GM19240 (cell line): ENCODE measurements around the gene DTNBP1.

ENCODE experiments used
- DNase-seq: peaks from one replicate; pipeline ENCODE4 v3.0.0; 2011; ENCODE audit warnings: low spot score; ENCODE audit not compliant: insufficient read length

Gene DTNBP1, protein sequence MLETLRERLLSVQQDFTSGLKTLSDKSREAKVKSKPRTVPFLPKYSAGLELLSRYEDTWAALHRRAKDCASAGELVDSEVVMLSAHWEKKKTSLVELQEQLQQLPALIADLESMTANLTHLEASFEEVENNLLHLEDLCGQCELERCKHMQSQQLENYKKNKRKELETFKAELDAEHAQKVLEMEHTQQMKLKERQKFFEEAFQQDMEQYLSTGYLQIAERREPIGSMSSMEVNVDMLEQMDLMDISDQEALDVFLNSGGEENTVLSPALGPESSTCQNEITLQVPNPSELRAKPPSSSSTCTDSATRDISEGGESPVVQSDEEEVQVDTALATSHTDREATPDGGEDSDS

DNA sequence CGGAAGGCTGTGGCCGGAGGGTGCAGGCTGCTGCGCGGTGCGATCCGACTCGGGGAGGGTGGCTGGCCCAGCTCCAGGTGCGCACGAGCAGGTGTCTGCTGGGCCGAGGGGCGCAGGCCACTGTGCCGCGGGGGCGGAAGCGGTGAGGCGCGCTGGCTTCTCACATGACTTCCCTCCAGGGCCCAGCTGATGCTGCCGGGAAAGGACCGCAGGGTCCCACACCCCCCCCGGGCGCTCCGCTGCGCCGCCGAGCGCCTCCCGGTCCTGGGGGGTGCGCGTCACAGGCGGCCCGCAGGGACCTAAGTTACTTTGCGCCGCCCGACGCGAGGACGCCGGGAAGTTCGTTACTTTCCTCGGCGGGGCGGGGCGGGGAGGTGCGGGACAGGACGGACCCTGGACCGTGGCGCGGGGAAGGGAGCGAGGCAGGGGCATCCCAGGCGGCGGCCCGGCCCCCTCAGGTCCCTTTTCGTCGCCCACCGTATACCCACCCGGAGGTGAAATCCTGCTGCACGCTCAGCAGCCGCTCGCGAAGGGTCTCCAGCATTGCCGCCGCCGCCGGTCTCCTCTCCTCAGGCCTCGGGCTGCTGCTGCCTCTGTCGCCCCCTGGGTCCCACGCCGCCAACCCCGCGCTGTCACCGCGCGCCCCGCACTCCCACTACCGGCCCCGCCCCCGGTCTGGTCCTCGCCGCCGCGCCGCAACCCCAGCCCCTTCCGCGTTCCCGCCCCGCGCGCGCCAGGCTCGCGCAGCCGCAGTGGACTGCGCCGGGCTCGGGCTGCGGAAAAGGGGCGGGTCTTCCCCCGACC lies at the start of gene DTNBP1:
Gene DTNBP1 (minus strand): TSS at position 703 of the 804 bp plus-strand sequence. CDS start 159 bp downstream, at position 544.
- peak; percentile 80 for DNase-seq

DNA sequence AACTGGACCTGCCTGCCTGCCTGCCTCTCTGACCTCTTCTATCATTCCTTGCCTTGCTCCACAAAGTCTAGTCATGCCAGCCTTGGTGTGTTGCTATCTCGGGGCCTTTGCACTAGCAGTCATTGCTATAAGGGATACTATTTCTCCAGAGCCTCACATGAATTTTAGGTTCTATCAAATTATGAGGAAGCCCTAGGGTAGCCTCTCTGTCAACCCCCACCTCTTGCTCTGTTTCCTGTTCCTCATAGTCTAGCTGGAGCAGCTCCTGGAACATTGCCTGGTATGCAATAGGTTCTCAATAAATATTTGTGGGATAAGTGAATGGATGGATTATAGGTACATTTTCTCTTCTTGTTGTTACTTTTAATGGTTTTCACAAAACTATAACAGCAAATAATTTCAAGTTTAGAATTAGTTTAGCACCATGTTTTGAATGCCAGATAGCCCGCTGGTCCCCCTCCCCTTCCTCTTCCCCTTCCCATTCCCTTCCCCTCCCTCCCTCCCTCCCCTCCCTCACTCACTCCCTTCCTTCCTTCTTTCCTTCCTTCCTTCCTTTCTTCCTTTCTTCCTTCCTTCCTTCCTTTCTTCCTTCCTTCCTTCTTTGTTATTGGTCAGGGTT lies 46.9 kb upstream of the DTNBP1 start:
- no peak for DNase-seq

DNA sequence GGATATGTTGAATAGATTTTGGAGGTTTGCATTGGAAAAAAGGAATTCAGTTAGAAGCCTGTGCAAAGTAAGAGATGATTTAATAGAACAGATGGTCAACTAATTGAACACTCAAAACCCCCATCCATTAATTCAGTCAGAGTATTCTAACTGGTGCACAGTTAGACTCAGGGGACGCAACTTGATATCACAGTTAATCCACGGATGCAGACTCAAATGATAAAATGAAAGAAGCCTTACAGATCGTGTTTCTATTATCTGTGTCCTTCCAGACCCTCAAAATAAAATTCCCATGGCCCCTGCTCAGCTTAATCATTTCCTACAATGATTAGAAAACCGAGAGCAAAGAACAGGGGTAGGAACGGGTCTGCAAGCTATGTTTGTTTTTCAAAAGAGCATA lies 45.4 kb upstream of the DTNBP1 start:
- DNase-seq, result no peak

DNA sequence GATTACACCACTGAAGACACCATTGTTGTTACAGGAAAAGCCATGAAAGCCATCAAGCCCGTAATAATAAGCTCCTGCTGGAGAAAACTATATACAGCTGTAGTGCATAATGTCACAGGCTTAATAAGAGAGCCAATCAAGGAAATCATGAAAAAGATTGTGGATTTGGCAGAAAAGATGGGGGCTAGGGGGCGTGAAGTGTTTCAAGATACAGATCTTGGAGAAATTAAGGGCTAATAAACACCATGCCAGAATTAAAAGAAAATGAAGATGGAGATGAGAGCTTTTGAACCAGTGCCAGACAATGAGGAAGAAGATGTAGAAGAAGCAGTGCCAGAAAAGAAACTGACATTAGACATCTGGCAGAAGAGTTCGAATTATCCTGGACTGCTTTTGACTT lies 43.2 kb upstream of the DTNBP1 start:
- DNase-seq, result no peak

DNA sequence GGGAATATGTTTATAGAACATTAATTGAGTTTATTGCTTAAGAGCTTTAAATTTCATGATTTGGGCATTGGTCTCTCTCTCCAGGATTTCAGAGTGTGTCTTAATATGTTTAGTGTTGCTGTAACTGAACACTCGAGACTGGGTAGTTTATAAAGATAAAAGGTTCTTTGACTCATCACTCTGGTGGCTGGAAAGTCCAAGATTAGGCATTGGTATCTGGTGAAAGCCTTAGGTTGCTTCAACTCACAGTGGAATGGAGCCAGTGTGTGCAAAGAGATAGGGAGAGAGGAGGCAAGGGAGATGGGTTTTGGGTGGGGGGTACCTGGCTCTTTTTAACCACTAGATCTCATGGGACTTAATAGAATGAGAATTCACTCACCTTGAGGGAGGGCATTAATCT lies 35.6 kb upstream of the DTNBP1 start:
- DNase-seq, result no peak

DNA sequence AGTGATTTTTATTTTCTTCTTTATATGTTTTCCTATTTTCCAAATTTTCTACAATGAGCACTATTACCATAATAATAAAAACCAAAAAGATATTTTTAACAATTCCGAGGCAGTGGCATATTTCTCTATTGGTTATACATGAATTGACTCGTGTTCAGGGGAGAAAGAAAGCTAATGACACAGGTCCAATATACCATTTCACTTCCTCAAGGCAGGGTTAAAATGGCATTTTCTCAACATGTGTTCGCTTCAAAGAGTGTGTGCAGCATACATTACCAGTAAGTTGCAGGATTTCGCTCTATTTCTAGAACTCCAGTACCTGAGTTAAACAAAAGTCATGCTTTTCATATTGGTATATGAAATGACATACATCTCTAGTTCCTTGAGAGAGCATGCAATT lies 35.1 kb upstream of the DTNBP1 start:
- DNase-seq, result no peak

DNA sequence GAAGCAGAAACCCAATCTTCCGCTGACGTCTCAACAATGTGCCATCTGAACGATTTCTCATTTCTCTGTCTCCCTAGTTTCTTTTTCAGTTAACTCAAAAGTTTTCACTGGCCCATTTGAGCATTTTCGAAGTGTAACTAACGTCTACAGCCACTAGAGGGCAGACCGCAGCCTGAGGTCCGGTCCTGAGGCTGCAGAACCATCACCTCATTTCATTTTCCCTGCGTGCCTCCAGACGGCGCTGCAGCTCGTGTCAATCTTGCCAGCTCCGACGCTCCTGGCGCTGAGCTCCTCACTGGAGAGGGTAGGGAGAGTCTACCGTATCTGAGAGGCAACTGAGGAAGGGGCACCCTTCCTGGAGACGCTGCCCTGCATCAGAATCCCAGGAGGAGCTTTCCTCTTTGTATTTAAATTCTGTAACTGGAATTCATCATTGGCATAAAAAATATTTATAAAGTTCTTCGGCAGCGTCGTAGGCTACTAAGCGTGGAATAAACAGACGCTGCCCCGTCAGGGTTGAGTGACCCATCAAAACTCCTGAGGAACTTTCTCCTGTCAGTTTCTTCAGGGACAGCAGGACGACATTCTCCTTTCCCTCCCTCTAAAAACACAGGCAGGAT lies 28.5 kb upstream of the DTNBP1 start:
- DNase-seq, result peak; percentile 75

DNA sequence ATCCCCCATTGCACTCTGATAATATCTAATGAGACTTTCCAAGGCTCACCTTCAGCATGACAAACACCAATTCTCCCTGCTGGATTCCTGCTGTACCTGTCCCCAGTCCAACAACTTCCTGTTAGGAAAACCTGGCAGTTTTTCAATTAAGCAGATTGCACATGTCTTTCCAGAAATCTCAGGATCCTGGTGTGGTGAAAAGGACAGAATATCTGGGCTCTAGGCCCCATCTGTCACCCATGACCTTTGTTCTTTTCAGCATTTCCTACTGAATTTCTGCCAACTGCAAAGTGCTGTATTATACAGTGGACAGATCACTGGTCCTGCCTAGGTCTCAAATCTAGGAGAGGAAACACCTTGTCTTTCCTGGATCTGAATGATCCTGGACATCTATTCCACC lies 27.7 kb upstream of the DTNBP1 start:
- no peak for DNase-seq

DNA sequence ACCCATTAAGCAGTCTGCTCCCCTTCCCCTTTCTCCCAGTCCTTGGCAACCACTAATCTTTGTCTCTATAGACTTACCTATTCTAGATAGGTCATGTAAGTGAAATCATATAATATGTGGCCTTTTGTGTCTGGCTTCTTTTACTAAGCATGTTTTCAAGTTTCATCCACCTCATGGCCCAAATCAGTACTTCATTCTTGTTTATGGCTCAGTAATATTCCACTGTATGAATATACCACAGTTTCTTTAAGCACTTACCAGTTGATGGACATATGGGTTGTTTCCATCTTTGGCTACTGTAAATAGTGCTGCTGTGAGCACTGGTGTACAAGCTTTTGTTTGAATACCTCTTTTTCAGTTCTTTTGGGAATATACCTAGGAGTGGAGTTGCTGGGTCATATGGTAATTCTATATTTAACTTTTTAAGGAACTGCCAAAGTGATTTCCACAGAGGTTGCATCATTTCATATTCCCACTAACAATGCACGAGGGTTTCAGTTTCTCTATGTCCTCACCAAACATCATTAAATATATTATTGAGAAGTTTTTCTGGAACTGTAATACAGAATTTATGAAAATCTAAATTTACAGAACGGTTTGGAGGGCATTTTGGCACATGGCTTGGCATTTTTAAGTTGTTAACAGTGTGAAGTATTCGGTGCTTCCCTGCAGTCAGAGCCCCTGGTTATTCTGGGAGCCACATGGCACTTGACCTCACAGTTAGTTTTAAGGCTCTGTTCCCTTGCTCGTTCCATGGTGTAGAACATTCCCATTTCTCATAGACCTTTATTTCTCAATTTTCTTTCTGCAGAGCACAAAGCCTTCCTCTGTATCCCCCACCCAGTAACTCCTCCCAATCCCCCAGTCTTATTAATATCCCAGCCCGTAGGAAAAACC lies 27.0 kb upstream of the DTNBP1 start:
- no peak for DNase-seq

DNA sequence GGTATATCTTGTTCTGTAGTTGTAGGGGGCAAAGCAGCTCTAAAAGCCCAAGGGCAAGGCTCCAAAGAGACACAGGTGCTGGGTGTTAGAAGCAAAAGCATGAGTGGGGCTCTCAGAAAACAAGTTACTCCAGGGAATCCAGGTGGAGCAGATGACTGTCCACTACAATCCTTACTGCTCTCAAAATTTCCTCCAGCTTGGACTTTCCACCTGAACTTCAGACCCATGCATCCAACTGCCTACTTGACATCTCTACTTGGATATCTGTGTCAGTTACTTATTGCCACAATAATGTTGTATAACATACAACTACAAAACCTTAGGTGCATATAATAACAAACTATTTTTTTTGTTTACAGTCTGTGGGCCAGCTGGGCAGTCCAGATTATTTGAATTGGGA lies 22.8 kb upstream of the DTNBP1 start:
- no peak for DNase-seq

DNA sequence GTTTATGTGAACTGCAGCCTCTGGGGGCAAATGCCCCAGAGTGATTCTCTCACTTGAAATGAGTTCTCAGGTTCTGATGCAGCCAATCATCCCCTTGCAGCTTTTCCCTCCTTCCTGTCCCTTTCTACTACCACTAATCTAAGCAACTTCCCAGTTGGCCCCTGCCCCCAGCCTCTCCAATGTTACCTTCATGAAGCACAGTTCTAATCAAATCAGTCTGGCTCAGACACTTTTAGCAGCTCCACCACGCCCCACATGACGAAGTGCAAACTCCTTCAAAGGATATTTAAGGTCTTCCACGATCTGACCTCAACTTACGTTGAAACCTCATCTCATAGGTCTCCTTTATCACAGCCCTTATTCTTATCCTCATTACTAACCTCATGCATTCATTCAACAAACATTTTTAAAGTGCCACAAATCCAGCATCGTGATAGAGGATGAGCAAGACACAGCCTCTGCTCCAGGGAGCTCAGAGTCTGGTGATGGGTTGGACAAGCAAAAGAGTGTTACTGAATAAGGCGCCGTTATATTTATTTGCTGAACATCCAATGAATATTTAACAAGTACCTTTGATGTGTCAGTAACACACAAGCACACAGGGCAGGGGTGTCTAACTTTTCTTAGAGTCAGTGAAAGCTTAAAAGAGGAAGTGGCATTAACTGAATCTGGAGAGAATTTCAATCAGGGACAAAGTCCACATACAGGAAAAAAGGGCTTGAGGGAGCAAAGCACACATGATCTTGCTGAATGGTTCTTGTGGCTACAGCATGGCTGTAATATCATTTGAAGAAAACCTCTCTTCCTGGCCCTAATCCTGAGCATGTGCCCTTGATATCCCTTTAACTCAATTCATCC lies 20.4 kb upstream of the DTNBP1 start:
- DNase-seq, result no peak

DNA sequence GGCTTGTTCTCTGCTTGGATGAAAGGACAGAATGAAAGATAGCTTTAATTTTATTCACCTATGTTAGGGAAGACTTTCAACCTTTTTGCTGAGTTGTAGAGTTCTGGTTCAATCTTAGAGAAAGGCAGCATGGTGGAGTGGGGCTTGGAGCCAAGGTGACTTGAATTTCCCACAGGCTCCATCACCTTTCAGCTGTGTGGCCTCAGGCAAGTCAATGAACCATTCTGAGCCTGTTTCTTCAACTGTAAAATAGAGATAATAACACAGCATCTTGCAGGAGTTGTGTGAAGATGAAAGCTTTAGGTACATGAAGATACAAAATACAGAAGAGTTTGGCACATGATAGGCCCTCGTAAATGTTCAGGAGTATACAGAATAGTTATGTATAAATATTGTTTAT lies 19.1 kb upstream of the DTNBP1 start:
- no peak for DNase-seq

DNA sequence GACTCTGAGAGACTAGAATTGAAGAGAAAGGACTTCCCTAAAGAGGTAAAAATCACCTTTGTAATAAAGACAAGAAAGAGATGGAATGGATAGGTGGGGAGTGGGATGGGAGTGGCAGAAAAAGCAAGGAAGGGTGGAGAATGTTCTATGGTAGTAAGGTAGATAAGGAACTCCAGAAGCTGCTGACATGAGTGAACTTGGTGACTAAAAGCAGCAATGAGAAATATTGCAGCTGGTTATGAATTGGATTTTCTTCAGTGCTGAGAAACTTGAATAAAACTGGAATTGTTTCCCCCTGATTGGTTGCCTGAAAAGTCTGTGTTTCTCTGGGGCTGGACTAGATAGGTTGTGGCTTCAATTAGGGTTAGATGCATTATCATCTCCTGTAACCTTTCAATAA lies 15.7 kb upstream of the DTNBP1 start:
- no peak for DNase-seq

DNA sequence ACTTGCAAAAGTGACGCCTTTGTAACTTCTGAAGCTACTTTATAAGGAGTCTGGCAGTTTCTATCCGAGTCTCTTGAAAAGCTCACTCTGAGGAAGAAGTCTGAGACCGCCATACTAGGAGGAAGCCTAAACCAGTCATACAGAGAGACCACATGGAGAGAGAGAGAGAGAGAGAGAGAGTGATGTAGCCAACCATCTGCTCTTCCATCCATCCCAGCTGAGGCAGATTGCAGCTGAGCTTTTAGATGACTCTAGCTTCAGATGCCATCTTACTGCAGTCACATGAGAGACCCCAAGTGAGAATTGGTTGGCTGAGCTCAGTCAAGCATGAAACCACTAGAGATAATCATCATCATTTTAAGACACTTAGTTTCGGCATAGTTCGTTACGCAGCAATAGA lies 15.0 kb upstream of the DTNBP1 start:
- no peak for DNase-seq

DNA sequence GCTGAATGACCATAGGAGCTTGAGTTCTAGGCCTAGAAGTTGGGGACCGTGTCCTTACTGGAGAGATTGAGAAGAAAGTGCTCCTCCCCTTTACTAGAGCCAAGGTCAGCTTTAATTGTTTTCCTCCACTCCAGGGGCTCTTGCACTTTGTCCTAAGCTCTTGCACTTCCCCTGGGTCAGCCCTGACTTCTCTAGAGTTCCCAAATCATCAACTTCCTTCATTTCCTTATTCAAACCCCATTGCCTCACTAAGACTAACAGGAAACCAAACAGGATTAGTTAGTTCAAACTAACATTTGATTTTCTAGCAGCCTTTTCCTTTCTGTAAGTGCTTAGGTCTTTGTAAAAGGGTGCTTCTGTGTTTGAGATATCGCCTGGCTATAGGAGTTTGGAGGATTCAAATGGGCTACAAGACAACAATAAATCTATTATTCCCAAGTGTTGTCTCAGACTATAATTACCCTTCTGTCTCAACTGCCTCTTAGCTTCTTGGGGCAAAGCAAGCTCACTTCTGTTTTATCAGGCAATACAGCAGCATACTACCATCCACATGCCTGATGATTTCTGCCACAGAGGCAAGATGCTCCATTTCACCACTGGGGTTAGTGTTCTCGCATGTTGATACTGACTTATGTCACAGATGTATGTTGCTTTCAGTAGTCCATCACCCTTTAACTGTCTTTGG lies 12.8 kb upstream of the DTNBP1 start:
- DNase-seq, result no peak

DNA sequence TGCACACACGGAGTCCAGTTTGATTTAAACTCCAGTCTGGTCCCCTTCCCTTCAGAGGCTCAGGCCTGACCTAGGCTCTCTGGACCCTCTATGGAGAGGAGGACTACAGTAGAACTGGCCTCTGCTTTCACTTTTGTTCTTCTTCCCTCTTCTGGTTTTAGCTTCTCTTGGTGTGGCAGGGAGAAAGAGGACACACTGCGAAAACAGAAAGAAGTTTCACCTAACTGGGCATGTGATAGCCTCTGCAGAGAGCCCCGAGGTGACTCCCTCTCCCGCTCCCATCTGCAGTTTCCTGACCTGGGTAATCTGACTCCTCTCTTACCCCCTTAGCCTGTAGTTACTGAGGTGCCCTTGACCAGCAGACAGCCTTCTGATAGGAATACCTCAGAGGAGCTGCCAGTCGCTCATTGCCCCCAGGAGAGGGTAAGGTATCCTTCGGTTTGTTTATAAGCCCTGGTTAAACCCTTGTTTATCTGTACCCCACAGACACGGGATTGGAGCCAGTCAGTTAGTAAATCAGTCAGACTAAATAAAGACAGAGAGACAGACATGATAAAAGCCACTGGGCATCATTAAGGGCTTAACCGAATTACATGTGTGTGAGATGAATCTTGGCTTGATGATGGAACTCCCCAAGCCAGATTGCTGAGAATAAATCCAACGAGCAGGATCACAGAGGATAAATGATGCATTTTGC lies 12.0 kb upstream of the DTNBP1 start:
- DNase-seq, result no peak

DNA sequence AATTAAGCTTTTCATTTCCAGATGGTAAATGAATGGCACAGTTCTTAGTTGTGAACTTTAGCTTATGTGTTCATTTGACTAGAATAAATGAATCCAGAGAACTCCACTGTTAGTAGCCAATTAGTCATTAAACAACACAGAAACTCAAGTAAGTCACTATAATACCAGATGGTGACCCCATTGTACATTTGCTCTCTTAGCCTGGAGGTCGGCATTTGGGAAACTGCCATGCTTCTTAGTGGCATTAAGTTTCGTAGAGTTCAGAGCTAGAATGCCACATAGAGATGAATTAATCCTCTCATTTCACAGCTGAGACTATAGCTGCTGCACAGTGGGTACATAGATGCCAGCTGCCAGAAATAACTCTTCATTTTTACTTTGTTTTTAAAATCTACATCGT lies 10.8 kb upstream of the DTNBP1 start:
- DNase-seq, result no peak

DNA sequence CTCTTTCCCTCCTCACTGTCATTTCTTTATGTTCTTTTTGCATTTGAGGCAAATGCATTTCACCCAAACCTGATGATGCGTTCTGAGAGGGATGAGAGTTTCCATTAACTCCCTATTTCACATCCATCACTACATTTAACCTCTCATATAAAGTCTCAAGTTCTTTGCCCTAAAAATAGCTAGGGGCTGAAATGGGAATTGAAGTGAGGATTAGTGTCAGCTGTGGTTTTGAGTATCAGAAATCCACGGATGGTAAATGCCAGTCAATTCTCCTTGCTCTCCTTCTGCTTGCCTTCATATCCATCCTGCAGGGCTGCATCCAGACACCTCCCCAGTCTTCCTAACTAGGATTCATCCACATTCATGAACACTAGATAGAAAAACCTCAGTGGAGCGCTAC lies 10.0 kb upstream of the DTNBP1 start:
- no peak for DNase-seq

DNA sequence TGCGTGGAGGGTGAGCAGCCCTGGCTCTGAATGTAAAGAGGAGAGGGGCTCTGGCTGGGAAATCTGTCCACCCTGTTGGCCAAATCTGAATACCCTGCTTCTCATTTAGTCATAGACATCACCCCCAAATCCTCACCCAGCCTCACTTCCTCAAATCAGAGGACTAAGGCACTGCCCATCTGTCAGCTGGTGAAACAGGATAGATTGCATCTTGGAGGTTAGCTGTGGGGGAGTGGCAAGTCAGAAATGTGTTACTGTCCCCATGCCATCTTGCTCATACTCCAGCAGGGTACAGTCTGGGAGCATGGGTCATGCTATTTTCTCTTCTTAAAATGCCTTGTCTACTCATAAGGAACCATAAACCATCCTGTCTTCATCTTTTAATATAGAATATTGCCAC lies 9.5 kb upstream of the DTNBP1 start:
- DNase-seq, result no peak
